PC-3 (cell line): ENCODE measurements around the gene TWSG1. TPM values are rescaled to one million over a fixed set of nuclear protein-coding genes. Genes with fewer than 3 reads are reported as not detected.
A peak's percentile ranks its signal among the peaks of the same experiment; 100 is the strongest.

ENCODE experiments used
- ATAC-seq: fragments of 200-7000 bp; cut with Tn5 transposase; 2 replicates; pipeline ENCODE4 v1.9.1; 2020; ENCODE audit warnings: mild to moderate bottlenecking, moderate library complexity
- BruUV-seq: library from RNA; stranded (reverse); fragments of 400-500 nt; replicated peaks from 2 replicates; lab custom pipeline; 2021; lab: Mats Ljungman, UMichigan
- CTCF ChIA-PET: fragments of 300-600 bp; sonication (Branson Sonifier 250); formaldehyde crosslinking; loops from one replicate; lab custom pipeline; 2022; ENCODE audit warnings: antibody characterized with exemption; lab: Charles Lee
- POLR2A ChIA-PET: fragments of 300-600 bp; sonication (Branson Sonifier 250); formaldehyde crosslinking; loops from one replicate; lab custom pipeline; 2022; ENCODE audit warnings: antibody characterized with exemption; ENCODE audit not compliant: unreplicated experiment; lab: Charles Lee
- DNase-seq: peaks from one replicate; pipeline ENCODE4 v3.0.0-alpha.2; 2015
- H2AFZ ChIP-seq: fragments of 300-600 bp; sonication (generic); 2 replicates; pipeline ENCODE4 v1.6.0; 2016; ENCODE audit warnings: antibody characterized with exemption, low read length
- H3F3A ChIP-seq: fragments of 300-600 bp; sonication (generic); one replicate; pipeline ENCODE4 v1.6.0; 2017; ENCODE audit warnings: antibody characterized with exemption, low read length, control low read depth, mild to moderate bottlenecking; ENCODE audit not compliant: unreplicated experiment
- H3K27ac ChIP-seq: fragments of 300-600 bp; sonication (generic); 2 replicates; pipeline ENCODE4 v1.5.1; 2016; ENCODE audit warnings: mild to moderate bottlenecking, low read length
- H3K27me3 ChIP-seq: fragments of 300-600 bp; sonication (generic); 2 replicates; pipeline ENCODE4 v1.6.1; 2016; ENCODE audit warnings: low read length, mixed read lengths
- H3K36me3 ChIP-seq: fragments of 300-600 bp; sonication (generic); 2 replicates; pipeline ENCODE4 v1.6.1; 2016; ENCODE audit warnings: low read depth, mixed run types, low read length, mixed read lengths
- H3K4me1 ChIP-seq: fragments of 300-600 bp; sonication (generic); 2 replicates; pipeline ENCODE4 v1.5.1; 2016; ENCODE audit warnings: low read length; ENCODE audit not compliant: insufficient read depth
- H3K4me2 ChIP-seq: fragments of 300-600 bp; sonication (generic); 2 replicates; pipeline ENCODE4 v1.6.0; 2016; ENCODE audit warnings: low read length
- H3K4me3 ChIP-seq: fragments of 300-600 bp; sonication (generic); 2 replicates; pipeline ENCODE4 v1.5.1; 2016; ENCODE audit warnings: mild to moderate bottlenecking, low read length, mixed read lengths
- H3K79me2 ChIP-seq: fragments of 300-600 bp; sonication (generic); 2 replicates; pipeline ENCODE4 v1.6.1; 2017; ENCODE audit warnings: low read length, mixed read lengths
- H3K9ac ChIP-seq: fragments of 300-600 bp; sonication (generic); 2 replicates; pipeline ENCODE4 v1.6.0; 2016; ENCODE audit warnings: mild to moderate bottlenecking, low read length
- H3K9me2 ChIP-seq: fragments of 300-600 bp; sonication (generic); replicated peaks from 2 replicates; pipeline ENCODE4 v1.6.1; 2016; ENCODE audit warnings: mixed run types, low read length, mixed read lengths
- H3K9me3 ChIP-seq: fragments of 300-600 bp; sonication (generic); 2 replicates; pipeline ENCODE4 v1.6.1; 2016; ENCODE audit warnings: low read length, mixed read lengths
- H4K20me1 ChIP-seq: fragments of 300-600 bp; sonication (generic); 2 replicates; pipeline ENCODE4 v1.6.1; 2016; ENCODE audit warnings: low read length, mixed read lengths
- CTCF ChIP-seq: fragments of 300-600 bp; sonication (generic); conservative IDR thresholded peaks from 2 replicates; pipeline ENCODE4 v1.5.1; 2017; ENCODE audit warnings: antibody characterized with exemption, low read depth, mild to moderate bottlenecking, low read length
- EZH2 ChIP-seq: fragments of 300-600 bp; sonication (generic); IDR thresholded peaks from one replicate; pipeline ENCODE4 v1.6.1; 2017; ENCODE audit warnings: antibody characterized with exemption, mild to moderate bottlenecking, low read length; ENCODE audit not compliant: unreplicated experiment
- EZH2phosphoT487 ChIP-seq: fragments of 300-600 bp; sonication (generic); IDR thresholded peaks from 2 replicates; pipeline ENCODE4 v1.6.1; 2018; ENCODE audit warnings: mild to moderate bottlenecking, antibody characterized with exemption, low read length, borderline replicate concordance
- intact Hi-C: fragments of 100-400 bp; cut with micrococcal nuclease; formaldehyde crosslinking; loops from 2 replicates; pipeline ENCODE4 v1.9.0; 2023
- total RNA-seq: library from RNA; depleted of rRNA; stranded (reverse); fragments of >200 nt; gene quantifications from 2 replicates; pipeline ENCODE4 v1.2.3, GENCODE V29; 2014

Gene TWSG1
- total RNA-seq, 1 experiment from 2014 or later, result 32.8 TPM

DNA sequence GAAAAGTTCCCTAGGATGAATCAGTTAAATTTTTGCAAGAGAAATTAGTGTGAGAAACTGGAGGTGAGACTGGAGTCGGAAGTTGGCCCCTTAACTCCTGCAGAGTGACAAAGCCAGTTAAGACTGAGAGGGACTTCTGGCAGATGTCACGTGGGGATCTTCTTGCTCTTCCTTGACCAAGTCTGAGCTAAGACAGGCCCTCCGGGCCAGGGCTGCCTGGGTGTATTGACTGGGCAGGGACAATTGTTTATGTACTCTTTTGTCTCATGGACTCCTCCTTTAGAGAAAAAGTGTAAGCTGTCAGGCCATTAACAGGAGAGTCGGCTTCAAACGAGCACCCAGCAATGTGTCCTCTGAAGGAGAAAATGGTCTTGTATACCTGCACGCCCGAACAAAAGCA is 92.2 kb downstream of the TWSG1 start:
- H3K4me2 ChIP-seq, result no peak overlapping the region
- peaks cover 16% of the 10 kb centered on the region for H3K4me1 ChIP-seq
- H3K36me3 ChIP-seq, result no peaks in the 10 kb centered on the region
- intact Hi-C loops, result loop anchor here (10.0 kb wide), 1 partner anchor 92 kb away; the partner anchor contains the start of gene TWSG1
- H2AFZ ChIP-seq, result no peak overlapping the region
- CTCF ChIA-PET, result no interaction called here
- no peaks in the 10 kb centered on the region for H3K9me2 ChIP-seq
- no peaks in the 10 kb centered on the region for H3K27me3 ChIP-seq
- DNase-seq (no peak), ATAC-seq (no peak)
- no peaks in the 10 kb centered on the region for H4K20me1 ChIP-seq
- no TSS peak for BruUV-seq
- POLR2A ChIA-PET, result interaction anchor here (0.7 kb wide), 1 partner anchor 142 kb away, joined by 3 read pairs; no protein-coding TSS in a partner anchor
- no peak for TF ChIP-seq EZH2phosphoT487
- no peak for TF ChIP-seq CTCF
- TF ChIP-seq EZH2, result no peak
- H3K27ac ChIP-seq, result no peak overlapping the region
- H3K9ac ChIP-seq, result no peak overlapping the region
- no peaks in the 10 kb centered on the region for H3K79me2 ChIP-seq
- no peak overlapping the region for H3K4me3 ChIP-seq
- peaks cover 10% of the 10 kb centered on the region; the same call in 1 of the 2 replicates for H3K9me3 ChIP-seq
- H3F3A ChIP-seq, result peaks cover 6% of the 10 kb centered on the region

DNA sequence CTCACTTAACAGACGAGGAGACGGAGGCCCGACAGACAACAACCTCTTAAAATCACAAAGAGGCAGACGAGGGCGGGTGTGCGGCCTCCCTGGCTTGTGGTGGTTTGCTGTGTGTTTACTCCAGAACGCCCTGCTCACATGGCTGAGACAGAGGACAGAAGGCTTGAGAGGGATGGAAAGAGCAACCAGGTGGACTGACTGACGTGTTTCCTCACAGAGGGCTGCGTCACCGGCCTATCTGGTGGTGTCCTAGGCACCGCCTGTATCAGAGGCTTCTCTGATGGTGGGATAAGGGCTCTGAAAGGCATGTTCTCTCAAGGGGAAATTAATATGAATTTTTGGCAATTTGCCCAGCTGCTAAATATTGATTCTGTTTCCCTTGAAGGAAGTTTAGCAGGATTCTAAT is 93.7 kb downstream of the TWSG1 start:
- intact Hi-C loops, result loop anchor here (10.0 kb wide), 1 partner anchor 94 kb away; the partner anchor contains the start of gene TWSG1
- POLR2A ChIA-PET, result no interaction called here

More for the DNA sequence above, 93.7 kb downstream of the TWSG1 start:
- H3K36me3 ChIP-seq, result no peaks in the 10 kb centered on the region
- H4K20me1 ChIP-seq, result no peaks in the 10 kb centered on the region
- ATAC-seq (peak; percentile 32; the same call in 1 of the 2 replicates), DNase-seq (peak; percentile 22)
- peaks cover 8% of the 10 kb centered on the region for H3K4me1 ChIP-seq
- H3K4me2 ChIP-seq, result no peak overlapping the region
- BruUV-seq, result no TSS peak
- no peaks in the 10 kb centered on the region for H3K27me3 ChIP-seq
- H3K27ac ChIP-seq, result no peak overlapping the region
- H2AFZ ChIP-seq, result no peak overlapping the region
- H3K9ac ChIP-seq, result no peak overlapping the region
- no peak for TF ChIP-seq EZH2phosphoT487
- TF ChIP-seq CTCF, result no peak
- TF ChIP-seq EZH2, result no peak
- no peaks in the 10 kb centered on the region for H3K9me2 ChIP-seq
- H3F3A ChIP-seq, result peaks cover 3% of the 10 kb centered on the region
- H3K9me3 ChIP-seq, result peaks cover 10% of the 10 kb centered on the region; the same call in 1 of the 2 replicates
- H3K79me2 ChIP-seq, result no peaks in the 10 kb centered on the region
- CTCF ChIA-PET, result no interaction called here
- no peak overlapping the region for H3K4me3 ChIP-seq
